Peyer's patch (tissue), 4 donors: ENCODE data around the gene RPS6KB1.
"Not testable (repeated sequence)": the region's sequence is repeated elsewhere in the genome, so short reads cannot be mapped to it uniquely, and the experiment has no call there.

Source experiments
- CTCF ChIP-seq, 6 experiments: fragments of 450-650 bp in 4 of 6; fragments of 200-600 bp in 2 of 6; sonication (generic) in 1 of 6; IDR thresholded peaks; one replicate each; pipeline ENCODE4 v1.5.1; 2017 to 2019; ENCODE audit warnings: antibody characterized with exemption in 6 of 6, mild to moderate bottlenecking in 3 of 6, moderate library complexity in 1 of 6
- POLR2A ChIP-seq, 2 donors: fragments of 450-650 bp; IDR thresholded peaks; one replicate each; pipeline ENCODE4 v1.5.1; 2017; ENCODE audit warnings: antibody characterized with exemption in 2 of 2, mild to moderate bottlenecking in 2 of 2, moderate library complexity in 2 of 2

GRCh38 chr17:59930121-59930520, 37.2 kb downstream of the RPS6KB1 start:
- TF ChIP-seq CTCF, POLR2A (IDR thresholded peaks at IDR 0.05): not testable (repeated sequence)
